CD4-positive, CD25-positive, alpha-beta regulatory T cell (primary cell): ENCODE measurements around the gene MAP4. TPM values are rescaled to one million over a fixed set of nuclear protein-coding genes. Genes with fewer than 3 reads are reported as not detected.

Experiments
- ATAC-seq, 2 donors: fragments of 150-1000 bp; cut with Tn5 transposase; one replicate each; pipeline ENCODE4 v1.10.0; 2021; ENCODE audit warnings: low read depth in 2 of 2, moderate number of reproducible peaks in 2 of 2, moderate library complexity in 1 of 2
- DNase-seq, 3 donors: peaks; one replicate each; pipeline versions ENCODE4 v3.0.0 to v3.0.0-alpha.2; 2012 to 2022; ENCODE audit warnings: mixed read lengths in 1 of 3
- H3K27ac ChIP-seq: one replicate; pipeline ENCODE4 v1.7.0; 2013; ENCODE audit warnings: mild to moderate bottlenecking, low read length; ENCODE audit not compliant: insufficient read depth, poor library complexity, severe bottlenecking
- H3K27me3 ChIP-seq: one replicate; pipeline ENCODE4 v1.7.0; 2013; ENCODE audit warnings: low read length; ENCODE audit not compliant: control insufficient read depth, insufficient read depth
- H3K36me3 ChIP-seq: one replicate; pipeline ENCODE4 v1.7.0; 2013; ENCODE audit warnings: mild to moderate bottlenecking, low read length, moderate library complexity; ENCODE audit not compliant: control insufficient read depth, insufficient read depth
- H3K4me1 ChIP-seq: 2 replicates; pipeline ENCODE4 v1.7.0; 2013; ENCODE audit warnings: mild to moderate bottlenecking, low read length; ENCODE audit not compliant: insufficient read depth, control insufficient read depth, poor library complexity, severe bottlenecking
- H3K4me3 ChIP-seq: one replicate; pipeline ENCODE4 v1.7.0; 2013; ENCODE audit warnings: low read depth, mild to moderate bottlenecking, low read length, moderate library complexity
- H3K9me3 ChIP-seq, 2 experiments: 1 replicate in 1 of 2; 2 replicates in 1 of 2; pipeline ENCODE4 v1.7.0; 2013; ENCODE audit warnings: low read length in 2 of 2, mild to moderate bottlenecking in 1 of 2, moderate library complexity in 1 of 2; ENCODE audit not compliant: control insufficient read depth in 2 of 2
- H3K27ac Mint-ChIP-seq, 3 donors: one replicate each; pipeline ENCODE4 v1.8.0; 2020 to 2022; ENCODE audit warnings: mild to moderate bottlenecking in 3 of 3, mixed read lengths in 3 of 3, moderate library complexity in 2 of 3
- H3K27me3 Mint-ChIP-seq: one replicate; pipeline ENCODE4 v1.8.0; 2022; ENCODE audit warnings: mild to moderate bottlenecking, mixed read lengths
- H3K36me3 Mint-ChIP-seq: one replicate; pipeline ENCODE4 v1.8.0; 2020; ENCODE audit warnings: mixed read lengths
- H3K4me1 Mint-ChIP-seq, 4 donors: one replicate each; pipeline ENCODE4 v1.8.0; 2020 to 2022; ENCODE audit warnings: mixed read lengths in 4 of 4, mild to moderate bottlenecking in 1 of 4
- H3K4me3 Mint-ChIP-seq, 4 donors: one replicate each; pipeline ENCODE4 v1.8.0; 2020 to 2022; ENCODE audit warnings: mild to moderate bottlenecking in 4 of 4, mixed read lengths in 4 of 4, moderate library complexity in 3 of 4
- H3K9me3 Mint-ChIP-seq, 7 donors: one replicate each; pipeline ENCODE4 v1.8.0; 2020 to 2022; ENCODE audit warnings: mixed read lengths in 7 of 7, mild to moderate bottlenecking in 3 of 7, moderate library complexity in 2 of 7
- polyA plus RNA-seq, 4 donors: library from polyadenylated mRNA; unstranded; fragments of 300-500 nt; fragmentation: Illumina TruSeq; gene quantifications; one replicate each; pipeline ENCODE4 v1.2.3, GENCODE V29; 2021
- total RNA-seq: library from RNA; stranded (reverse); gene quantifications from one replicate; pipeline ENCODE4 v1.2.3, GENCODE V29; 2022

The MAP4 gene
- total and polyA plus RNA-seq, 5 donors from 2014 or later = 17.0 to 123 (median 22.6) TPM

- no peaks in the 10 kb centered on the region for H3K4me1 ChIP-seq
- ATAC-seq = no peak
- peak overlapping the region; percentile 6 for H3K27ac ChIP-seq
- H3K27me3 ChIP-seq = no peaks in the 10 kb centered on the region
- H3K9me3 Mint-ChIP-seq = no peaks in the 10 kb centered on the region
- peaks cover 10 to 17% (median 12%) of the 10 kb centered on the region in 4 donors for H3K4me1 Mint-ChIP-seq
- no peak overlapping the region for H3K4me3 ChIP-seq
- H3K27me3 Mint-ChIP-seq = no peaks in the 10 kb centered on the region
- no peak for DNase-seq
- H3K36me3 ChIP-seq = peaks cover 18% of the 10 kb centered on the region
- H3K36me3 Mint-ChIP-seq = peaks cover 12% of the 10 kb centered on the region
- no peak overlapping the region for H3K4me3 Mint-ChIP-seq
- H3K9me3 ChIP-seq = no peaks in the 10 kb centered on the region
- H3K27ac Mint-ChIP-seq = peak overlapping the region in 2 of 3 donors; percentile 6 to 75
These were observed 138.5 kb downstream of the MAP4 start for GRCh38 chr3:47877719-47878118.

GRCh38 chr3:47877290-47877689 is 138.9 kb downstream of the MAP4 start:
- Histone ChIP-seq H3K4me1 (no peaks in the 10 kb centered on the region), H3K27me3 (no peaks in the 10 kb centered on the region), H3K9me3 (no peaks in the 10 kb centered on the region), H3K4me3 (no peak overlapping the region), H3K36me3 (peaks cover 21% of the 10 kb centered on the region), H3K27ac (peak overlapping the region; percentile 6)
- Mint-ChIP-seq H3K27ac (peak overlapping the region in 2 of 3 donors; percentile 6 to 51), H3K9me3 (no peaks in the 10 kb centered on the region), H3K27me3 (no peaks in the 10 kb centered on the region), H3K4me3 (no peak overlapping the region), H3K4me1 (peaks cover 8 to 17% (median 12%) of the 10 kb centered on the region in 4 donors), H3K36me3 (peaks cover 12% of the 10 kb centered on the region)
- ATAC-seq (no peak), DNase-seq (no peak)

- no peaks in the 10 kb centered on the region for H3K27me3 Mint-ChIP-seq
- no peaks in the 10 kb centered on the region for H3K9me3 ChIP-seq
- H3K4me3 Mint-ChIP-seq = no peak overlapping the region
- no peak overlapping the region for H3K4me3 ChIP-seq
- peaks cover 5 to 16% (median 12%) of the 10 kb centered on the region in 4 donors for H3K4me1 Mint-ChIP-seq
- H3K27me3 ChIP-seq = no peaks in the 10 kb centered on the region
- no peaks in the 10 kb centered on the region for H3K4me1 ChIP-seq
- ATAC-seq (no peak), DNase-seq (no peak)
- no peak overlapping the region for H3K27ac ChIP-seq
- H3K9me3 Mint-ChIP-seq = no peaks in the 10 kb centered on the region
- H3K27ac Mint-ChIP-seq = peak overlapping the region in 1 of 3 donors; percentile 36
- peaks cover 42% of the 10 kb centered on the region for H3K36me3 ChIP-seq
- peaks cover 29% of the 10 kb centered on the region for H3K36me3 Mint-ChIP-seq
These were observed 141.3 kb downstream of the MAP4 start for GRCh38 chr3:47874913-47875312.

- Histone ChIP-seq H3K36me3 (peaks cover 47% of the 10 kb centered on the region), H3K27ac (no peak overlapping the region), H3K4me1 (no peaks in the 10 kb centered on the region), H3K9me3 (no peaks in the 10 kb centered on the region), H3K27me3 (no peaks in the 10 kb centered on the region), H3K4me3 (no peak overlapping the region)
- Mint-ChIP-seq H3K36me3 (peaks cover 34% of the 10 kb centered on the region), H3K9me3 (no peaks in the 10 kb centered on the region), H3K27ac (peak overlapping the region in 1 of 3 donors; percentile 36), H3K27me3 (no peaks in the 10 kb centered on the region), H3K4me3 (no peak overlapping the region), H3K4me1 (peaks cover 5 to 14% (median 11%) of the 10 kb centered on the region in 4 donors)
- ATAC-seq (no peak), DNase-seq (no peak)
These were observed 141.8 kb downstream of the MAP4 start for GRCh38 chr3:47874438-47874837.

GRCh38 chr3:47872916-47873315 is 143.3 kb downstream of the MAP4 start:
- Histone ChIP-seq H3K4me3 (no peak overlapping the region), H3K4me1 (no peaks in the 10 kb centered on the region), H3K36me3 (peaks cover 61% of the 10 kb centered on the region), H3K27me3 (no peaks in the 10 kb centered on the region), H3K27ac (no peak overlapping the region), H3K9me3 (no peaks in the 10 kb centered on the region)
- H3K4me1 Mint-ChIP-seq = peaks cover 0 to 9% (median 9%) of the 10 kb centered on the region in 4 donors
- ATAC-seq (no peak), DNase-seq (no peak)
- no peaks in the 10 kb centered on the region for H3K9me3 Mint-ChIP-seq
- no peak overlapping the region for H3K4me3 Mint-ChIP-seq
- no peaks in the 10 kb centered on the region for H3K27me3 Mint-ChIP-seq
- peaks cover 43% of the 10 kb centered on the region for H3K36me3 Mint-ChIP-seq
- peak overlapping the region in 2 of 3 donors; percentile 2 to 73 for H3K27ac Mint-ChIP-seq

- no peaks in the 10 kb centered on the region for H3K4me1 Mint-ChIP-seq
- peaks cover 73% of the 10 kb centered on the region for H3K36me3 ChIP-seq
- ATAC-seq = no peak
These were observed 144.8 kb downstream of the MAP4 start for GRCh38 chr3:47871389-47871788.

GRCh38 chr3:47870702-47871260 is 145.4 kb downstream of the MAP4 start:
- no peaks in the 10 kb centered on the region for H3K4me1 ChIP-seq
- H3K9me3 Mint-ChIP-seq = no peaks in the 10 kb centered on the region
- no peaks in the 10 kb centered on the region for H3K4me1 Mint-ChIP-seq
- ATAC-seq = no peak
- H3K27ac ChIP-seq = no peak overlapping the region
- DNase-seq = no peak
- no peaks in the 10 kb centered on the region for H3K27me3 Mint-ChIP-seq
- H3K36me3 Mint-ChIP-seq = peaks cover 57% of the 10 kb centered on the region
- H3K36me3 ChIP-seq = peaks cover 73% of the 10 kb centered on the region
- no peak overlapping the region for H3K27ac Mint-ChIP-seq
- no peak overlapping the region for H3K4me3 ChIP-seq
- H3K9me3 ChIP-seq = no peaks in the 10 kb centered on the region
- H3K4me3 Mint-ChIP-seq = no peak overlapping the region
- H3K27me3 ChIP-seq = no peaks in the 10 kb centered on the region

More at GRCh38 chr3:47871389-47871788, 144.8 kb downstream of the MAP4 start:
- Histone ChIP-seq H3K9me3 (no peaks in the 10 kb centered on the region), H3K27ac (no peak overlapping the region), H3K4me3 (no peak overlapping the region), H3K27me3 (no peaks in the 10 kb centered on the region), H3K4me1 (no peaks in the 10 kb centered on the region)
- H3K36me3 Mint-ChIP-seq = peaks cover 50% of the 10 kb centered on the region
- no peak overlapping the region for H3K4me3 Mint-ChIP-seq
- no peaks in the 10 kb centered on the region for H3K9me3 Mint-ChIP-seq
- no peak overlapping the region for H3K27ac Mint-ChIP-seq
- no peaks in the 10 kb centered on the region for H3K27me3 Mint-ChIP-seq
- no peak for DNase-seq

- Mint-ChIP-seq H3K9me3 (no peaks in the 10 kb centered on the region), H3K27ac (peak overlapping the region in 1 of 3 donors; percentile 51), H3K36me3 (peaks cover 61% of the 10 kb centered on the region), H3K4me3 (no peak overlapping the region), H3K4me1 (no peaks in the 10 kb centered on the region), H3K27me3 (no peaks in the 10 kb centered on the region)
- no peak for ATAC-seq
- no peak overlapping the region for H3K27ac ChIP-seq
- H3K4me3 ChIP-seq = no peak overlapping the region
- H3K4me1 ChIP-seq = no peaks in the 10 kb centered on the region
- H3K9me3 ChIP-seq = no peaks in the 10 kb centered on the region
- no peak for DNase-seq
- H3K27me3 ChIP-seq = no peaks in the 10 kb centered on the region
- H3K36me3 ChIP-seq = peaks cover 69% of the 10 kb centered on the region
These were observed 146.1 kb downstream of the MAP4 start for GRCh38 chr3:47870156-47870555.
